Astrocyte of the cerebellum (primary cell): ENCODE data around the gene PCDHGB7.

ENCODE experiments used
- DNase-seq: peaks from one replicate; pipeline ENCODE4 v3.0.0-alpha.2; 2011; ENCODE audit warnings: low read depth
- H3K4me3 ChIP-seq: 2 replicates; pipeline ENCODE4 v1.5.1; 2011; ENCODE audit warnings: mild to moderate bottlenecking, low read depth, low read length, moderate library complexity
- CTCF ChIP-seq: IDR thresholded peaks from 2 replicates; pipeline ENCODE4 v1.5.1; 2012; ENCODE audit warnings: low read length, low read depth, moderate library complexity, mild to moderate bottlenecking; ENCODE audit errors: missing control alignments
- in situ Hi-C: cut with HindIII; loops from 2 replicates; pipeline ENCODE4 v1.10.0; 2017; ENCODE audit warnings: low sequenced_read_pairs

Gene PCDHGB7

GRCh38 chr5:141437221-141437620, 19.7 kb downstream of the PCDHGB7 start:
- in situ Hi-C loops, result no loop called here

GRCh38 chr5:141439411-141440141, 22.1 kb downstream of the PCDHGB7 start:
- no peak overlapping the region for H3K4me3 ChIP-seq
- no peak for DNase-seq
- in situ Hi-C loops, result no loop called here
- TF ChIP-seq CTCF, result no peak

More at GRCh38 chr5:141437221-141437620, 19.7 kb downstream of the PCDHGB7 start:
- H3K4me3 ChIP-seq, result no peak overlapping the region
- no peak for TF ChIP-seq CTCF
- no peak for DNase-seq

GRCh38 chr5:141440341-141440740, 22.9 kb downstream of the PCDHGB7 start:
- in situ Hi-C loops, result no loop called here
- H3K4me3 ChIP-seq, result no peak overlapping the region
- no peak for DNase-seq
- TF ChIP-seq CTCF, result no peak

GRCh38 chr5:141441571-141442170, 24.2 kb downstream of the PCDHGB7 start:
- DNase-seq, result no peak
- TF ChIP-seq CTCF, result no peak
- in situ Hi-C loops, result no loop called here
- H3K4me3 ChIP-seq, result no peak overlapping the region

GRCh38 chr5:141465351-141465750, 47.9 kb downstream of the PCDHGB7 start:
- in situ Hi-C loops, result no loop called here
- TF ChIP-seq CTCF, result no peak

More at GRCh38 chr5:141465351-141465750, 47.9 kb downstream of the PCDHGB7 start:
- no peak for DNase-seq
- H3K4me3 ChIP-seq, result no peak overlapping the region
